AG04450 (cell line): ENCODE measurements around the gene CHAF1A. TPM values are rescaled to one million over a fixed set of nuclear protein-coding genes. Genes with fewer than 3 reads are reported as not detected.
A peak's percentile ranks its signal among the peaks of the same experiment; 100 is the strongest.

ENCODE experiments used
- CTCF ChIA-PET: fragments of 300-600, 350-600 bp; formaldehyde crosslinking; extraction: SDS; loops from one replicate; lab custom pipeline; 2022; ENCODE audit warnings: antibody characterized with exemption, inconsistent platforms; lab: Charles Lee
- POLR2A ChIA-PET: fragments of 350-600 bp; formaldehyde crosslinking; extraction: SDS; loops from one replicate; lab custom pipeline; 2021; ENCODE audit warnings: antibody characterized with exemption, inconsistent platforms; lab: Yijun Ruan, JAX
- DNase-seq: peaks from one replicate; pipeline ENCODE4 v3.0.0-alpha.2; 2011; ENCODE audit warnings: low read depth, low spot score
- H3K27ac ChIP-seq: one replicate; pipeline ENCODE4 v1.5.1; 2012; ENCODE audit warnings: low read depth, low read length, control low read depth
- H3K27me3 ChIP-seq: one replicate; pipeline ENCODE4 v1.6.0; 2012; ENCODE audit warnings: low read length; ENCODE audit not compliant: control insufficient read depth, insufficient read depth
- H3K4me3 ChIP-seq: 2 replicates; pipeline ENCODE4 v1.5.1; 2011; ENCODE audit warnings: mild to moderate bottlenecking, low read depth, low read length, control low read depth
- H3K9me3 ChIP-seq: 2 replicates; pipeline ENCODE4 v1.5.1; 2012; ENCODE audit warnings: low read length; ENCODE audit not compliant: control insufficient read depth, insufficient read depth
- polyA plus RNA-seq: library from polyadenylated mRNA; depleted of rRNA; stranded (reverse); fragments of >200 nt; gene quantifications from 2 replicates; pipeline ENCODE4 v1.2.3, GENCODE V29; 2011
- TF ChIP-seq, protein P1 (sequence below): IDR thresholded peaks from 2 replicates; pipeline ENCODE4 v1.5.1; 2011; ENCODE audit warnings: low read depth, low read length, control low read depth, inconsistent platforms

CHAF1A gene
- polyA plus RNA-seq, 1 experiment: 5.0 TPM

DNA sequence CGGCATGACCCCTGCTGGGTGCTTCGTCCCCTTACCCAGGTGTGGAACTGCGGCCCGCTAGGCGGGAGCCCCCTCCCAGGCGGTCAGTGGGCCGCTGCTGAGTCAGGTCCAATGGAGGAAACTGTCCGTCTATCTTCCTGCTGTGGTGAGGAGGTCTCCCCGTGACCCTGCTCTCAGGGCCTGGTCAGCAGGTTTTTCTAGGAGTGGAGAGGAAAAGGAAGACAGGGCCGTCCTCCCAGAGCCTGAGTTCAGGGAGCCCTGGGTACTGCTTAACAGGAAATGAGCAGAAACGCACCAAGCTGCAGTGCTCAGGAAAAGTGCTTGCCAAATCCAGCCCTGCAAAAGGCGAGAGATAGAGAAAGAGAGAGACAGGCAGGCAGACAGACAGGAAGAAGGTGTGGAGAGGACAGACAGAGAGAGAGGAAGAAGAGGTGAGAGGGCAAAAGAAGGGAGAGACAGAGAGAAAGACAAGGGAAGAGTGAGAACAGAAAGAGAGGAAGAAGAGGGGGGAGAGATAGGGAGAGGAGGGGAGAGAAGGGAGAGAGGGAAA lies 12.3 kb upstream of the CHAF1A start:
- no peak for DNase-seq
- ChIA-PET CTCF (interaction anchor here (1.2 to 1.8 kb wide), 6 partner anchors 10 to 122 kb away, joined by 4 to 10 read pairs (median 5); partner anchors contain the start of genes CHAF1A and SH3GL1), POLR2A (interaction anchor here (0.7 to 1.2 kb wide), 3 partner anchors 9 to 15 kb away, joined by 3 to 4 read pairs (median 3); no protein-coding TSS in a partner anchor)
- H3K27me3 ChIP-seq: no peaks in the 10 kb centered on the region
- H3K9me3 ChIP-seq: no peaks in the 10 kb centered on the region; the same call in 1 of the 2 replicates
- TF ChIP-seq, protein P1, sequence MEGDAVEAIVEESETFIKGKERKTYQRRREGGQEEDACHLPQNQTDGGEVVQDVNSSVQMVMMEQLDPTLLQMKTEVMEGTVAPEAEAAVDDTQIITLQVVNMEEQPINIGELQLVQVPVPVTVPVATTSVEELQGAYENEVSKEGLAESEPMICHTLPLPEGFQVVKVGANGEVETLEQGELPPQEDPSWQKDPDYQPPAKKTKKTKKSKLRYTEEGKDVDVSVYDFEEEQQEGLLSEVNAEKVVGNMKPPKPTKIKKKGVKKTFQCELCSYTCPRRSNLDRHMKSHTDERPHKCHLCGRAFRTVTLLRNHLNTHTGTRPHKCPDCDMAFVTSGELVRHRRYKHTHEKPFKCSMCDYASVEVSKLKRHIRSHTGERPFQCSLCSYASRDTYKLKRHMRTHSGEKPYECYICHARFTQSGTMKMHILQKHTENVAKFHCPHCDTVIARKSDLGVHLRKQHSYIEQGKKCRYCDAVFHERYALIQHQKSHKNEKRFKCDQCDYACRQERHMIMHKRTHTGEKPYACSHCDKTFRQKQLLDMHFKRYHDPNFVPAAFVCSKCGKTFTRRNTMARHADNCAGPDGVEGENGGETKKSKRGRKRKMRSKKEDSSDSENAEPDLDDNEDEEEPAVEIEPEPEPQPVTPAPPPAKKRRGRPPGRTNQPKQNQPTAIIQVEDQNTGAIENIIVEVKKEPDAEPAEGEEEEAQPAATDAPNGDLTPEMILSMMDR: no peak
- peak overlapping the region; percentile 25 for H3K4me3 ChIP-seq
- peak overlapping the region; percentile 75 for H3K27ac ChIP-seq

DNA sequence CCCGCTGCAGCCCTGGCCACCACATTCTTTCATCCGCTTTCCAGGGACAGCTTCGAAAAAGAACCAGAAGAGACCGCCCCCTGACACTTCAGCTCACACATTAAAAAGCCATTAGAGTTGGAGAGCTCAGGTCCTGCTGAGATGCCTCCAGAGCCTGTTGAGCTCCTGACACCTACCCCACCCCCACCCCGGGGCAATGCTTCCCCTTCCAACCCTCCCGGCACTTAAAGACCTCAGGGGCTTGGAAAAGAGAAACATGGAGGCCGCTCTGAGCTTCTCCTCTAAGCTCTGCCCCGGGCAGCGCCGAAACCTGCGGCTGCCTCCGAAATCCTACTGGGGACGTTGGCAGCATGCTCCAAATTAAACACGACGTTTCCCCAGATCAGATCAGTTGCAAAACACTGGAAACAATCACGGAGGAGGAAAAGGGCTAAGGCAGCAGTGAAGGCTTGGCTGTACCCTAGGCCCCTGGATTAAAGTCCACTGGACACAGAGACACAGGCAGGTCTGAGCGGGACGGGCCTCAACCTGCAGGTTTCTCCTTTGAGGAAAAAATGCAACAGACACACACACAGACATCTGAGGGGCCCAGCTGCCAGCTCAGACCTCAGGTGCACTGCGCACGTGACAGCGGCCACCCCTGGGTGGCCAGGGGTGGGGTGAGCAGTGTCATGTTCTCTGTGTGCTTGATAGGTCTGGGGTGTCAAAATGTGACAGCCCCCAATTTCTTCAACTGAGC lies 11.7 kb upstream of the CHAF1A start:
- TF ChIP-seq, protein P1: no peak
- DNase-seq: no peak
- Histone ChIP-seq H3K4me3 (peak overlapping the region; percentile 25), H3K27me3 (no peaks in the 10 kb centered on the region), H3K27ac (peak overlapping the region; percentile 75), H3K9me3 (no peaks in the 10 kb centered on the region; the same call in 1 of the 2 replicates)
- POLR2A ChIA-PET: interaction anchor here (0.7 to 1.4 kb wide), 5 partner anchors 8 to 66 kb away, joined by 3 to 6 read pairs (median 4); no protein-coding TSS in a partner anchor
- CTCF ChIA-PET: interaction anchor here (0.7 to 1.8 kb wide), 5 partner anchors 10 to 123 kb away, joined by 4 to 10 read pairs (median 5); partner anchors contain the start of genes CHAF1A and SH3GL1

DNA sequence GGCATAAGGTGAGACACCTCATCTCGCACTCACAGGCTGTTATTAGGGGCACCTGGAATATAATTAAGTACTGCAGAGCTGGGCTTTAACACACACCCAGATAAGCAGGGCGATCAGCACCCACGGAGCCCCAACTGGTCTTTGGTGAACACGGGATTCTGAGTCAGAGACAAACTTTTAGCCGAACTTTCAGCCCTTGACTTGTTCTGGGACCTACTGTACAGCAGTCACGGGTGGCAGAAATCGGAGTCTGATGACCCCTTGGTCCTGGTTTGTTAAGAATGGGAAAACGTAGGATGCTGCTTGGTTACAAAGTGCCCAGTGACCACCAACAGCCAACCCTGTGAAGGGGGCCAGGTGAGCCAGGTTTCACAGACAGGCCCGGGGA lies 11.1 kb upstream of the CHAF1A start:
- ChIA-PET POLR2A (interaction anchor here (0.7 to 1.4 kb wide), 2 partner anchors 16 to 66 kb away, joined by 4 to 6 read pairs; no protein-coding TSS in a partner anchor), CTCF (interaction anchor here (0.7 to 1.8 kb wide), 6 partner anchors 9 to 123 kb away, joined by 3 to 10 read pairs (median 4); partner anchors contain the start of genes CHAF1A and SH3GL1)
- Histone ChIP-seq H3K27me3 (no peaks in the 10 kb centered on the region), H3K27ac (peak overlapping the region; percentile 75), H3K4me3 (peak overlapping the region; percentile 0; the same call in 1 of the 2 replicates), H3K9me3 (no peaks in the 10 kb centered on the region; the same call in 1 of the 2 replicates)
- TF ChIP-seq, protein P1: no peak
- DNase-seq: no peak

DNA sequence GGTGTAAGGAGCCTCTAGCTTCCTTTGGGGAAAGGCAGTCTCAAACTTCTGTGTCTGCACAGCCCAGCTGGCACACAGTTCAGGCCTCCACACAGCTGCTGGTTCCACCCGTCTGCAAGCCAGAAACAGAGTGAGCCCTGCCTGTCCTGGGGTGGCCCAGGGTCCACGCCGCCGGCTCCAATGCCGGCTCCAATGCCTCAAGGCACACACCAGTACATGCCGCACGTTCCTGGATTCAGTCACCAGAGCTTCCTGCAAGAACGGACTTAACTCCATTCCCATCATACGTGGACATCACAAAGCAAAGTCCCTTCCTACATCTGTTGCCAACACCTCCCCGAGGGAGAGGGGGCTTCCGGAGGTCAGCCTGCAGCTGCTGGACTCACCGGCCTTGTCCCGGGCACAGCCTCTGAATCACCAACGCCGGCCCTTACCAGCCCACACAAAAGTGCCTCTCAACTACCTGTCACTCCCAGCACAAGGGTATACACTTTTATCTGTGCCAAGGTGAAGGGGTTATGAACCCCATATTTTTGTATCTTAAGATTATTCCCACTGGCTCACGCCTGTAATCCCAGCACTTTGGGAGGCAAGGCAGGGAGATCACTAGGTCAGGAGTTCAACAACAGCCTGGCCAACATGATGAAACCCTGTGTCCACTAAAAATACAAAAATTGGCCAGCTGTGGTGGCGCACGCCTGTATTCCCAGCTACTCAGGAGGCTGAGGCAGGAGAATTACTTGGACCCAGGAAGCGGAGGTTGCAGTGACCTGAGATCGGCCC lies 10.5 kb upstream of the CHAF1A start:
- peak overlapping the region; percentile 0; the same call in 1 of the 2 replicates for H3K4me3 ChIP-seq
- no peaks in the 10 kb centered on the region for H3K27me3 ChIP-seq
- H3K9me3 ChIP-seq: no peaks in the 10 kb centered on the region; the same call in 1 of the 2 replicates
- ChIA-PET CTCF (interaction anchor here (1.0 to 1.8 kb wide), 4 partner anchors 9 to 39 kb away, joined by 3 to 10 read pairs (median 4); partner anchors contain the start of gene CHAF1A), POLR2A (interaction anchor here (1.4 kb wide), 1 partner anchor 16 kb away, joined by 6 read pairs; no protein-coding TSS in a partner anchor)
- DNase-seq: no peak
- peak overlapping the region; percentile 75 for H3K27ac ChIP-seq
- TF ChIP-seq, protein P1: no peak
